IMR-90 (cell line): ENCODE data around the gene HOXA13.

Experiments
- CEBPB ChIP-seq: IDR thresholded peaks from 2 replicates; pipeline ENCODE4 v1.6.1; 2012; ENCODE audit warnings: low read depth, low read length, improper control_type of control experiment
- FOS ChIP-seq: fragments of 150-350 bp; IDR thresholded peaks from 2 replicates; pipeline ENCODE4 v1.6.1; 2016; ENCODE audit warnings: low read depth, low read length
- MXI1 ChIP-seq: IDR thresholded peaks from 2 replicates; pipeline ENCODE4 v1.6.1; 2012; ENCODE audit warnings: low read depth, mild to moderate bottlenecking, low read length, moderate library complexity, borderline replicate concordance
- NFE2L2 ChIP-seq: fragments of 150-350 bp; IDR thresholded peaks from 2 replicates; pipeline ENCODE4 v1.6.1; 2016; ENCODE audit warnings: low read depth, mild to moderate bottlenecking, low read length
- POLR2A ChIP-seq: IDR thresholded peaks from 2 replicates; pipeline ENCODE4 v1.6.1; 2012; ENCODE audit warnings: mild to moderate bottlenecking, low read depth, low read length
- RFX5 ChIP-seq: IDR thresholded peaks from 2 replicates; pipeline ENCODE4 v1.8.0; 2012; ENCODE audit warnings: low read depth, mild to moderate bottlenecking, low read length, moderate library complexity
- TF ChIP-seq, protein P1 (sequence below): fragments of 150-350 bp; IDR thresholded peaks from 2 replicates; pipeline ENCODE4 v1.6.1; 2017; ENCODE audit warnings: mild to moderate bottlenecking, antibody characterized with exemption, low read length, low read depth
- TF ChIP-seq, protein P2 (sequence below): conservative IDR thresholded peaks from 2 replicates; pipeline ENCODE4 v1.5.1; 2012; ENCODE audit warnings: mild to moderate bottlenecking, low read depth, low read length, improper control_type of control experiment

DNA sequence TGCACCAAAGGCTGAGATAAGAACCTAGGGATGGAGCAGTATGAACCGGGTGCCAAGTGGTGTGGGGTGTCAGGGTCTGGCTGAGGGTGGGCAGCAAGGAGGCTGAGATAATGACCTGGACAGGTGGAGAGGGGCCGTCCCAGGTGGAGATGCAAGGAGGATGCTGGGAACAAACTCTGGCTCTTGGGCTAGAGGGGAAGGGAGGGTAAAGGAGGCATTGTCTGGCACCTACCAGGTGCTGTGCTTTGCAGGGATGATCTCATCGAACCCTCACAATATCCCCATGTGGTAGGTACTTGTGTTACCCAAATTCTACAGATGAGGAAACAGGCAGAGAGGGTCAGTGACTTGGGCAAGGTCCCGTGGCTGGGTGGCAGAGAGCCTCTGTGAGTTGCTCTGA lies 19.9 kb upstream of the HOXA13 start:
- TF ChIP-seq, protein P1, sequence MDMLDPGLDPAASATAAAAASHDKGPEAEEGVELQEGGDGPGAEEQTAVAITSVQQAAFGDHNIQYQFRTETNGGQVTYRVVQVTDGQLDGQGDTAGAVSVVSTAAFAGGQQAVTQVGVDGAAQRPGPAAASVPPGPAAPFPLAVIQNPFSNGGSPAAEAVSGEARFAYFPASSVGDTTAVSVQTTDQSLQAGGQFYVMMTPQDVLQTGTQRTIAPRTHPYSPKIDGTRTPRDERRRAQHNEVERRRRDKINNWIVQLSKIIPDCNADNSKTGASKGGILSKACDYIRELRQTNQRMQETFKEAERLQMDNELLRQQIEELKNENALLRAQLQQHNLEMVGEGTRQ, result no peak
- TF ChIP-seq, protein P2, sequence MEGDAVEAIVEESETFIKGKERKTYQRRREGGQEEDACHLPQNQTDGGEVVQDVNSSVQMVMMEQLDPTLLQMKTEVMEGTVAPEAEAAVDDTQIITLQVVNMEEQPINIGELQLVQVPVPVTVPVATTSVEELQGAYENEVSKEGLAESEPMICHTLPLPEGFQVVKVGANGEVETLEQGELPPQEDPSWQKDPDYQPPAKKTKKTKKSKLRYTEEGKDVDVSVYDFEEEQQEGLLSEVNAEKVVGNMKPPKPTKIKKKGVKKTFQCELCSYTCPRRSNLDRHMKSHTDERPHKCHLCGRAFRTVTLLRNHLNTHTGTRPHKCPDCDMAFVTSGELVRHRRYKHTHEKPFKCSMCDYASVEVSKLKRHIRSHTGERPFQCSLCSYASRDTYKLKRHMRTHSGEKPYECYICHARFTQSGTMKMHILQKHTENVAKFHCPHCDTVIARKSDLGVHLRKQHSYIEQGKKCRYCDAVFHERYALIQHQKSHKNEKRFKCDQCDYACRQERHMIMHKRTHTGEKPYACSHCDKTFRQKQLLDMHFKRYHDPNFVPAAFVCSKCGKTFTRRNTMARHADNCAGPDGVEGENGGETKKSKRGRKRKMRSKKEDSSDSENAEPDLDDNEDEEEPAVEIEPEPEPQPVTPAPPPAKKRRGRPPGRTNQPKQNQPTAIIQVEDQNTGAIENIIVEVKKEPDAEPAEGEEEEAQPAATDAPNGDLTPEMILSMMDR, result no peak
- TF ChIP-seq POLR2A, result no peak
- TF ChIP-seq NFE2L2, result no peak
- no peak for TF ChIP-seq CEBPB
- TF ChIP-seq FOS, result no peak
- no peak for TF ChIP-seq RFX5
- TF ChIP-seq MXI1, result no peak
